ENCODE measurements around the gene SDHA. TPM values are rescaled to one million over a fixed set of nuclear protein-coding genes. Genes with fewer than 3 reads are reported as not detected.

Gene SDHA
- total RNA-seq, 1 donor from 2014 or later: 91.7 TPM

- TF ChIP-seq, protein P1, sequence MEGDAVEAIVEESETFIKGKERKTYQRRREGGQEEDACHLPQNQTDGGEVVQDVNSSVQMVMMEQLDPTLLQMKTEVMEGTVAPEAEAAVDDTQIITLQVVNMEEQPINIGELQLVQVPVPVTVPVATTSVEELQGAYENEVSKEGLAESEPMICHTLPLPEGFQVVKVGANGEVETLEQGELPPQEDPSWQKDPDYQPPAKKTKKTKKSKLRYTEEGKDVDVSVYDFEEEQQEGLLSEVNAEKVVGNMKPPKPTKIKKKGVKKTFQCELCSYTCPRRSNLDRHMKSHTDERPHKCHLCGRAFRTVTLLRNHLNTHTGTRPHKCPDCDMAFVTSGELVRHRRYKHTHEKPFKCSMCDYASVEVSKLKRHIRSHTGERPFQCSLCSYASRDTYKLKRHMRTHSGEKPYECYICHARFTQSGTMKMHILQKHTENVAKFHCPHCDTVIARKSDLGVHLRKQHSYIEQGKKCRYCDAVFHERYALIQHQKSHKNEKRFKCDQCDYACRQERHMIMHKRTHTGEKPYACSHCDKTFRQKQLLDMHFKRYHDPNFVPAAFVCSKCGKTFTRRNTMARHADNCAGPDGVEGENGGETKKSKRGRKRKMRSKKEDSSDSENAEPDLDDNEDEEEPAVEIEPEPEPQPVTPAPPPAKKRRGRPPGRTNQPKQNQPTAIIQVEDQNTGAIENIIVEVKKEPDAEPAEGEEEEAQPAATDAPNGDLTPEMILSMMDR (IDR thresholded peaks at IDR 0.05; ENCODE audit: insufficient read depth, low read depth, low read length): no peak
- no peak for TF ChIP-seq EZH2 (IDR thresholded peaks at IDR 0.05; ENCODE audit: insufficient read depth, low read length)
- Histone ChIP-seq H3K4me1 (ENCODE audit: insufficient read depth, low read length) (peaks cover 2% of the 10 kb centered on the region), H4K20me1 (ENCODE audit: insufficient read depth, low read length) (no peaks in the 10 kb centered on the region), H3K4me2 (ENCODE audit: low read length) (no peak overlapping the region), H3K9ac (ENCODE audit: low read length) (no peak overlapping the region), H3K27ac (ENCODE audit: low read depth, low read length) (no peak overlapping the region), H3K27me3 (ENCODE audit: insufficient read depth, low read length) (no peaks in the 10 kb centered on the region), H3K79me2 (ENCODE audit: insufficient read depth, low read length) (no peaks in the 10 kb centered on the region), H3K36me3 (ENCODE audit: insufficient read depth, low read length) (no peaks in the 10 kb centered on the region), H2AFZ (ENCODE audit: low read depth, low read length) (no peak overlapping the region), H3K4me3 (ENCODE audit: insufficient read depth, low read depth, low read length) (no peak overlapping the region), H3K9me3 (ENCODE audit: insufficient read depth, low read depth, low read length) (no peaks in the 10 kb centered on the region)
- no peak overlapping the region for H3K27ac Mint-ChIP-seq (ENCODE audit: unreplicated experiment)
- no peak for FAIRE-seq
- DNase-seq (ENCODE audit: low read depth): no peak
- peaks cover 33% of the 10 kb centered on the region for H3K27me3 Mint-ChIP-seq (ENCODE audit: low read depth, unreplicated experiment)
- no peak overlapping the region for H3K4me3 Mint-ChIP-seq (ENCODE audit: unreplicated experiment)
- H3K36me3 Mint-ChIP-seq (ENCODE audit: low read depth, unreplicated experiment): no peaks in the 10 kb centered on the region
- no peaks in the 10 kb centered on the region for H3K9me3 Mint-ChIP-seq (ENCODE audit: unreplicated experiment)
- peaks cover 9% of the 10 kb centered on the region for H3K4me1 Mint-ChIP-seq (ENCODE audit: low read depth, unreplicated experiment)
Measured at GRCh38 chr5:174876-175465, 43.1 kb upstream of the SDHA start.

DNA sequence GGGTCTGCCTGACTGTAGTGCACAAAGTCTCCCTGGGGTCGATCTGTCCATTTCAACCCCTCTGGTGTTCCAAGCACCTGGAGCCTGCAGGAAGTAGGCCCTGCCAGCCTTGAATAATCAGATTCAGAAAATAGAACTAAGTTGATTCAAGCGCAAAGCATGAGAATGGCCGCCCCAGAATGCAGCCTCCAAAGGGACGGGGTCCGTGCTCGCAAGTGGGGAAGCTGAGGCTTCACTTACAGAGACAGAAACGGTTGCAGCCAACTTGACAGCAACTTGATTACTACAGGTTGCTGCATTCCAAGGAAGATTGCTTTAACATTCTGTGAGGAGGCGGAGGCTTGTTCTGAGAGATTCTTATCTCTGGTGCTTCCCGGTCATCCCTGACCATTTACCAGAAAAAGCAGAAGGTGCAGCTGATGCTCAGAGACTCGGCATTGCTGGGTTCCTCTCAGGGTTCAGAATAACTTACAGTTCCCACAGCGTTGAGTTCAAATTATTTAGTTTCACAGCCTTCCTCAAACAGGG is 41.8 kb upstream of the SDHA start:
- Histone ChIP-seq H3K9ac (ENCODE audit: low read length) (no peak overlapping the region), H3K9me3 (ENCODE audit: insufficient read depth, low read depth, low read length) (no peaks in the 10 kb centered on the region), H3K4me3 (ENCODE audit: insufficient read depth, low read depth, low read length) (no peak overlapping the region), H3K27ac (ENCODE audit: low read depth, low read length) (no peak overlapping the region), H4K20me1 (ENCODE audit: insufficient read depth, low read length) (no peaks in the 10 kb centered on the region), H3K4me1 (ENCODE audit: insufficient read depth, low read length) (no peaks in the 10 kb centered on the region), H3K36me3 (ENCODE audit: insufficient read depth, low read length) (no peaks in the 10 kb centered on the region), H3K79me2 (ENCODE audit: insufficient read depth, low read length) (no peaks in the 10 kb centered on the region), H3K4me2 (ENCODE audit: low read length) (no peak overlapping the region), H2AFZ (ENCODE audit: low read depth, low read length) (no peak overlapping the region), H3K27me3 (ENCODE audit: insufficient read depth, low read length) (no peaks in the 10 kb centered on the region)
- DNase-seq (ENCODE audit: low read depth) (no peak), FAIRE-seq (no peak)
- Mint-ChIP-seq H3K36me3 (ENCODE audit: low read depth, unreplicated experiment) (no peaks in the 10 kb centered on the region), H3K27me3 (ENCODE audit: low read depth, unreplicated experiment) (peaks cover 37% of the 10 kb centered on the region), H3K27ac (ENCODE audit: unreplicated experiment) (no peak overlapping the region), H3K9me3 (ENCODE audit: unreplicated experiment) (no peaks in the 10 kb centered on the region), H3K4me3 (ENCODE audit: unreplicated experiment) (no peak overlapping the region), H3K4me1 (ENCODE audit: low read depth, unreplicated experiment) (peaks cover 9% of the 10 kb centered on the region)
- TF ChIP-seq EZH2 (IDR thresholded peaks at IDR 0.05; ENCODE audit: insufficient read depth, low read length): no peak

- no peaks in the 10 kb centered on the region for H3K9me3 ChIP-seq (ENCODE audit: insufficient read depth, low read depth, low read length)
- no peak overlapping the region for H3K9ac ChIP-seq (ENCODE audit: low read length)
- H3K27ac Mint-ChIP-seq (ENCODE audit: unreplicated experiment): no peak overlapping the region
- FAIRE-seq (no peak), DNase-seq (ENCODE audit: low read depth) (no peak)
- no peaks in the 10 kb centered on the region for H3K4me1 ChIP-seq (ENCODE audit: insufficient read depth, low read length)
- no peaks in the 10 kb centered on the region for H3K27me3 ChIP-seq (ENCODE audit: insufficient read depth, low read length)
- no peak overlapping the region for H3K27ac ChIP-seq (ENCODE audit: low read depth, low read length)
- H4K20me1 ChIP-seq (ENCODE audit: insufficient read depth, low read length): no peaks in the 10 kb centered on the region
- no peak for TF ChIP-seq EZH2 (IDR thresholded peaks at IDR 0.05; ENCODE audit: insufficient read depth, low read length)
- TF ChIP-seq, protein P1 (IDR thresholded peaks at IDR 0.05; ENCODE audit: insufficient read depth, low read depth, low read length): no peak
- no peak overlapping the region for H3K4me3 Mint-ChIP-seq (ENCODE audit: unreplicated experiment)
- H3K27me3 Mint-ChIP-seq (ENCODE audit: low read depth, unreplicated experiment): peaks cover 32% of the 10 kb centered on the region
- H3K36me3 ChIP-seq (ENCODE audit: insufficient read depth, low read length): peaks cover 3% of the 10 kb centered on the region
- peaks cover 4% of the 10 kb centered on the region for H3K36me3 Mint-ChIP-seq (ENCODE audit: low read depth, unreplicated experiment)
- no peaks in the 10 kb centered on the region for H3K79me2 ChIP-seq (ENCODE audit: insufficient read depth, low read length)
- no peak overlapping the region for H2AFZ ChIP-seq (ENCODE audit: low read depth, low read length)
- H3K9me3 Mint-ChIP-seq (ENCODE audit: unreplicated experiment): no peaks in the 10 kb centered on the region
- H3K4me1 Mint-ChIP-seq (ENCODE audit: low read depth, unreplicated experiment): peaks cover 9% of the 10 kb centered on the region
- no peak overlapping the region for H3K4me2 ChIP-seq (ENCODE audit: low read length)
- no peak overlapping the region for H3K4me3 ChIP-seq (ENCODE audit: insufficient read depth, low read depth, low read length)
Measured at GRCh38 chr5:178110-178509, 40.0 kb upstream of the SDHA start.

Data from astrocyte (in vitro differentiated cells and primary cell).